ENCODE data around the gene RPP25L. TPM values are rescaled to one million over a fixed set of nuclear protein-coding genes. Genes with fewer than 3 reads are reported as not detected.

The RPP25L gene
- total and polyA plus RNA-seq, 2 experiments from 2014 or later, result 16.4 to 25.1 TPM

DNA sequence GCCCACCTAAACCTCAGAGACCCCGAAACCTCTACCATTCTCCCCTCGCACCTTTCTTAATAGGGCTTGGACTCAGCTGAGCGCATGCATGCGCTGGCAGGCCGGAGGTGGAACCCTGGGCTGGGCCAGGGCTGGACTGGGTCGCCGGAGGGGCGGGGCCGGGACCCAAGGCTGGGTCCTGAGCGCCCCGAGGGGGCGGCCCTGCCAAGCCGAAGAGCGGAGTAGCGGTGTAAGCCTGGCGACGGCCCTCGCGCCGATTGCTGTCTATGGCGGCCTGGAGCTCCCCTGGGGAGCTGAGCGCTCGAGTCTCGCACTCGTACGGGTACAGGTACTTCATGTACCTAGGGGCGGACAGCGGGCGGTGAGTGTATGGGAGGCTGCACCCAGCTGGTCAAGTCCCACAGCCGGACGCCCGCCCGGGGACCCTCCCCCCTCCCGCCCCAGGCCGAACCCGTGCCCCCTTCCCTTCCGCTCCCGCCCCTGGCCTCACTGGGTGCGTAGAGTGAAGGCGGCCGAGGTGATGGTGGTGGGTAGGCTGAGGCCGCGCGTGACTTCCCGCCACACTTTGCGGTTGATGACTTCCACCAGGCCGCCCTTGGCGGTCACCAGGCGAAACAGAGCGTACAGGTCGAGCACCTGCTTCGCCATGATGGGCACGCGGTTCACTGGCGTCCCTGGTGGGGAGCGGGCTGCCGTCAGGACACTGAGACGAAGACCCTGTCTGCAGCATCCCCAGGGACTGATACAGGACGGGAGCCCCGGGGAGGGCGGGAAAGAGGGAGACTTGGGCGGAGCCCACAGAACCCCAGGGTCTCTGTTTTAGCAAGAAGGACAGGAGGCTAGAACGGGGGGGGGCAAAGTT lies 11.7 kb upstream of the RPP25L start:
- Mint-ChIP-seq H3K36me3 (ENCODE audit: low read depth) (peaks cover 4% of the 10 kb centered on the region; the same call in 1 of the 3 replicates), H3K27ac (no peak overlapping the region), H3K4me1 (peaks cover 17% of the 10 kb centered on the region), H3K4me3 (no peak overlapping the region; the same call in 2 of the 3 replicates), H3K27me3 (ENCODE audit: insufficient read depth, low read depth, poor library complexity) (peaks cover 71% of the 10 kb centered on the region), H3K9me3 (peaks cover 4% of the 10 kb centered on the region; the same call in 1 of the 3 replicates)
- ATAC-seq, result peak; percentile 36
- Histone ChIP-seq H3K4me2 (peak overlapping the region; percentile 81), H3K36me3 (ENCODE audit: insufficient read depth) (no peaks in the 10 kb centered on the region), H3K4me1 (ENCODE audit: insufficient read depth) (peaks cover 16% of the 10 kb centered on the region; the same call in 1 of the 2 replicates), H3K27me3 (ENCODE audit: insufficient read depth) (peaks cover 86% of the 10 kb centered on the region), H3K27ac (ENCODE audit: low read depth) (no peak overlapping the region), H3K9me2 (ENCODE audit: insufficient read depth) (0 out of 2 replicates have a peak, but pooled peaks cover 4% of the 10 kb centered on the region), H3K4me3 (peak overlapping the region; percentile 52; the same call in 1 of the 2 replicates), H3F3A (replicated peaks; ENCODE audit: low read depth) (0 out of 2 replicates have a peak, but pooled peaks cover 3% of the 10 kb centered on the region), H4K20me1 (replicated peaks; ENCODE audit: insufficient read depth) (no peaks in the 10 kb centered on the region; the same call in 1 of the 2 replicates), H2AFZ (peak overlapping the region; percentile 43), H3K79me2 (replicated peaks; ENCODE audit: insufficient read depth) (no peaks in the 10 kb centered on the region)
- TF ChIP-seq EZH2 (IDR thresholded peaks at IDR 0.05; ENCODE audit: low read depth, unreplicated experiment), result peak; percentile 63
- no peak for TF ChIP-seq STAT1 (IDR thresholded peaks at IDR 0.05; ENCODE audit: unreplicated experiment)
- DNase-seq (ENCODE audit: low spot score), result peak; percentile 50

DNA sequence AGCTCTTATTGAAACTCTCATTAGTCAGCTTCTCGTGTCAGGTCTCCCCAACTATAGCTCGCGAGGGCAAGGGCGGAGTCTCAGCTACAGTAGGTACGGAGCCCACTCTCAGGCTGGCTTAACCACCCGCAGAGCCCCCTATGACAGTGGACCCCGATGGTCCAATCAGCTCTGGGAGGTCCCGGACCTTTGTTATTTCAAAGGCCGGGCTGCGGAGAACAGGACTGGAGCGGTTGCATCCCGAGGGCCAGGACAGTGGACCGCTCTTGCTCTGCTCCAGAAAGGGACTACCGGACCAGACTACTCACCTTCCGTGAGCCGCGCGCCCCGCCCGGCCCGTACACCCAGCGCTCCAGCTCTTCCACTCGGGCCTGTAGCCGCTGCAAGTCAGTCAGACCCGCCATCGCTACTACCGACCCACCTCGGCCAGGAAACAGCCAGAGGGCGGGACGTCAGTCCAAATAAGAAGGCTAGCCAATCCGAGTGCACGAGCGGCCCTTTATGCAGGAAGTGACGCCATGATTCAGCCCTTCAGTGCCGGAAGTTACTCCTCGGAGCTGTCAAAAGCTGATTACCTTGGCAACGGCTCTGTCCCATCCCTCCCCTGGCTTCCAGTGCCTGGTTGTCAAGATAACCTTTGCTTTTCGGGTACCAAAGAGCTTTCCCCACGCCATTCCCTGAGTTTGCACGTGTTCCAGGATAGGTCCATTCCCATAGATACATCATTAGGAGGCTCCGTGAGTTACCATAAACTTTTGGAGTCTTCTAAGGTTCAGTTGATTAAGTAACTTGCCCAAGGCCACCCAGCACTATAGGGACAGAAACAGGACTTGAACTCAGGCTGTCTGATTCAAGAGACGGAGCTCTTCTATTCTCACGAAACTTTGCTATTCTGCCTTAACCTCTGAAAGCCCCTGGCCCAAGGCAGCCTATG lies 8.4 kb upstream of the RPP25L start, which contains the start of gene DCTN3:
Gene DCTN3, minus strand, starts transcription at position 435 of the 934 bp plus-strand sequence. Its CDS starts 31 bp downstream, at position 404.
- Histone ChIP-seq H3K4me1 (ENCODE audit: insufficient read depth) (peaks cover 11% of the 10 kb centered on the region; the same call in 1 of the 2 replicates), H2AFZ (peak within 1 kb of the TSS; percentile 77), H3K4me2 (peak within 1 kb of the TSS; percentile 79), H3K36me3 (ENCODE audit: insufficient read depth) (no peaks in the 10 kb centered on the region), H3K27ac (ENCODE audit: low read depth) (no peak within 1 kb of the TSS), H4K20me1 (replicated peaks; ENCODE audit: insufficient read depth) (no peaks in the 10 kb centered on the region), H3K4me3 (peak within 1 kb of the TSS; percentile 74), H3F3A (replicated peaks; ENCODE audit: low read depth) (no peaks in the 10 kb centered on the region), H3K9me2 (ENCODE audit: insufficient read depth) (0 out of 2 replicates have a peak, but pooled peaks cover 4% of the 10 kb centered on the region), H3K79me2 (replicated peaks; ENCODE audit: insufficient read depth) (no peaks in the 10 kb centered on the region), H3K27me3 (ENCODE audit: insufficient read depth) (peaks cover 53% of the 10 kb centered on the region)
- no peaks in the 10 kb centered on the region for H3K36me3 Mint-ChIP-seq (ENCODE audit: low read depth)
- no peak within 1 kb of the TSS for H3K27ac Mint-ChIP-seq
- ATAC-seq (peak; percentile 88), DNase-seq (ENCODE audit: low spot score) (peak; percentile 99)
- peaks cover 11% of the 10 kb centered on the region for H3K4me1 Mint-ChIP-seq
- H3K27me3 Mint-ChIP-seq (ENCODE audit: insufficient read depth, low read depth, poor library complexity), result peaks cover 44% of the 10 kb centered on the region
- H3K4me3 Mint-ChIP-seq, result peak within 1 kb of the TSS; percentile 90
- TF ChIP-seq CREB1 (CRISPR knock-in tag; IDR thresholded peaks at IDR 0.05; ENCODE audit: low read depth) (peak; percentile 90), ZNF331 (CRISPR knock-in tag; IDR thresholded peaks at IDR 0.05; ENCODE audit: low read depth) (no peak)
- TF ChIP-seq, protein P1, sequence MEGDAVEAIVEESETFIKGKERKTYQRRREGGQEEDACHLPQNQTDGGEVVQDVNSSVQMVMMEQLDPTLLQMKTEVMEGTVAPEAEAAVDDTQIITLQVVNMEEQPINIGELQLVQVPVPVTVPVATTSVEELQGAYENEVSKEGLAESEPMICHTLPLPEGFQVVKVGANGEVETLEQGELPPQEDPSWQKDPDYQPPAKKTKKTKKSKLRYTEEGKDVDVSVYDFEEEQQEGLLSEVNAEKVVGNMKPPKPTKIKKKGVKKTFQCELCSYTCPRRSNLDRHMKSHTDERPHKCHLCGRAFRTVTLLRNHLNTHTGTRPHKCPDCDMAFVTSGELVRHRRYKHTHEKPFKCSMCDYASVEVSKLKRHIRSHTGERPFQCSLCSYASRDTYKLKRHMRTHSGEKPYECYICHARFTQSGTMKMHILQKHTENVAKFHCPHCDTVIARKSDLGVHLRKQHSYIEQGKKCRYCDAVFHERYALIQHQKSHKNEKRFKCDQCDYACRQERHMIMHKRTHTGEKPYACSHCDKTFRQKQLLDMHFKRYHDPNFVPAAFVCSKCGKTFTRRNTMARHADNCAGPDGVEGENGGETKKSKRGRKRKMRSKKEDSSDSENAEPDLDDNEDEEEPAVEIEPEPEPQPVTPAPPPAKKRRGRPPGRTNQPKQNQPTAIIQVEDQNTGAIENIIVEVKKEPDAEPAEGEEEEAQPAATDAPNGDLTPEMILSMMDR (conservative IDR thresholded peaks at IDR 0.05; ENCODE audit: low read depth in 2 of 2), result no peak
- no peaks in the 10 kb centered on the region for H3K9me3 Mint-ChIP-seq
